GM18861 (cell line): Measurements from ENCODE around the gene ARAP2.

Experiments used
- ATAC-seq: cut with Tn5 transposase; IDR thresholded peaks from one replicate; pipeline ENCODE4 v1.9.1; 2021; ENCODE audit not compliant: unreplicated experiment

ARAP2 gene

GRCh38 chr4:36267486-36268268, 23.4 kb upstream of the ARAP2 start:
- no peak for ATAC-seq

DNA sequence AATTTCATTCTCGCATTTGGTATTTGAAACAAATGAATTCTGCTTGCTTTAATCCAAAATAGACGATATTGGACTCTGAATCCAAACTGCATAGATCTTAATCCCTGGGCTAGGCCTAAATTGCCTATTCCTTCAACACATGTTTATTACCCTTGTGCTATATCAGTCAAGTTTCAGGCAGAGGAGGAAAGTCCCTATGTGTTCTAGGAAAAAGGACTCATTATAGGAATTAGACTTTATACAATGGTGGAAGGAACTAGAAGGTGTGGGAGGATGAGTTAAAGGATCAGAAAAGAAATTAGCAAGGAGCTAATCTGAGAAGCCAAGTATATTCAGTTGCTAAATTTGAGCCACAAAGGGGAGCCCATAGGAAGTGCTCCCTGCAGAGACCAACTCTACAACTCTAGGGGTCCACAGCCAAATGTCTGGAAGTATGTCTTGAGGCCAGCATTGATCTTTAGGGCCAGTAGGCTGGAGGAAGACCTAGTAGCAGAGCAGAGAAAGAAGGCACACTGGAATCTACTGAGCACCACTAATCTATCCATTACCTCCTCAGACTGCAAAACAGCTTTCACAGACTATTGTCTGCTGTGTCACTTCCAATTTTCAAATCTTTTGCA, 20.0 kb upstream of the ARAP2 start:
- ATAC-seq = no peak

DNA sequence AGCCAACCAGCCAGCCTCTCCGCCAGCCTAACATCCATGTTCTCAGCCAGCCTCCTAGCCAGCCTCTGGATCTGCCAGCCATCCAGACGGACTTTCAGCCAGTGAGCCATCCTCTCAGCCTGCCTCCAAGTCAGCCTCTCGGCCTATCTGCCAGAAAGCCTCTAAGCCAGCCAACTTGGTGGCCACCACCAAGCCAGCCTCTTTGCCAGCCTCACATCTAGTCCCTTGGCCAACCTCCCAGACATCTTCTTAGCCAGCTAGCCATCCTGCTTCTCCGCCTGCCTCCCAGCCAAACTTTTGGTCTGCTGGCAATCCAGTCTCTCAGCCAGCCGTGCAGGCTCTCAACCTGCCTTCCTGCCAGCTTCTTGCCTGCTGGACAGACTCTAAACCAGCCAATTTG, 16.4 kb upstream of the ARAP2 start:
- ATAC-seq = no peak

DNA sequence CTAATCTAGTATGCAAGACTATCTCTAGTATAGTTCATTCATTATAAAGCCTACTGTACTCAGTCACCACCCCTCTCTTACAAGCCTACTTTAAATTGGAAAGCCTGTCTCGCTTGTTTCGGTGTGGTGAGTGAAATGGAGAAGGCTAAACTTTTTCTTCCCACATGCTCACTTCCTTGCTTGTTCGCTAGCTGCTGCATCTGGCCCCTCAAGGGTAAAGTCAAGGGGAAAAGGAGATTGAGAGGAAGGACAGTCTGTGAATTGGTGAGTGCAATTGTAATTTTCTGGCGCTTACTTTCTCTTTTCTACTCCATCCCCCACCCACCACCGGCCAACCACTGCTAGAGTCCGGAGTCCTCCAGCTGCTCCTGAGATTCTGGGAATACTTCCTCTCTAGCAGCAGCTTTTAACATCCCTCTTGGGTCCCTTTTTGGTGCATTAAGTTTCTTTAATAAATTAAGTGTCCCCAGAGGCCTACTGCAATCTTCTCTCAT, 12.1 kb upstream of the ARAP2 start:
- ATAC-seq = peak; percentile 30

GRCh38 chr4:36255577-36255976, 11.3 kb upstream of the ARAP2 start:
- peak; percentile 86 for ATAC-seq

GRCh38 chr4:36254371-36254770, 10.1 kb upstream of the ARAP2 start:
- ATAC-seq = no peak

DNA sequence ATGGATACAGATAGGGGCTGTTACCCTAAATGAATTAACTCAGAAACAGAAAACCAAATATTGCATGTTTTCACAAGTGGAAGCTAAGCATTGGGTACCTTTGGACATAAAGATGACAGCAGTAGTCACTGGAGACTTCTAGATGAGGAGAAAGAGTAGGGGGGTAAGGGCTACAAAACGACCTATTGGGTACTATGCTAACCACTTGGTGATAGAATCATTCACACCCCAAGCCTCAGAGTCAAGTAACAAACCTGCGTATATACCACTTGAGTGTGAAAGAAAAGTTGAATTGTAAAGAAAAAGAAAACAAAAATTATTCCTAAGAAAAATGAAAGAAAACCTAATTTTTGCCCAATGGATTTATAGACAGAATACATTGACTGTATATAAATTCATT, 7.7 kb upstream of the ARAP2 start:
- no peak for ATAC-seq

- ATAC-seq = no peak
Observed at GRCh38 chr4:36249610-36250009, 5.3 kb upstream of the ARAP2 start.

DNA sequence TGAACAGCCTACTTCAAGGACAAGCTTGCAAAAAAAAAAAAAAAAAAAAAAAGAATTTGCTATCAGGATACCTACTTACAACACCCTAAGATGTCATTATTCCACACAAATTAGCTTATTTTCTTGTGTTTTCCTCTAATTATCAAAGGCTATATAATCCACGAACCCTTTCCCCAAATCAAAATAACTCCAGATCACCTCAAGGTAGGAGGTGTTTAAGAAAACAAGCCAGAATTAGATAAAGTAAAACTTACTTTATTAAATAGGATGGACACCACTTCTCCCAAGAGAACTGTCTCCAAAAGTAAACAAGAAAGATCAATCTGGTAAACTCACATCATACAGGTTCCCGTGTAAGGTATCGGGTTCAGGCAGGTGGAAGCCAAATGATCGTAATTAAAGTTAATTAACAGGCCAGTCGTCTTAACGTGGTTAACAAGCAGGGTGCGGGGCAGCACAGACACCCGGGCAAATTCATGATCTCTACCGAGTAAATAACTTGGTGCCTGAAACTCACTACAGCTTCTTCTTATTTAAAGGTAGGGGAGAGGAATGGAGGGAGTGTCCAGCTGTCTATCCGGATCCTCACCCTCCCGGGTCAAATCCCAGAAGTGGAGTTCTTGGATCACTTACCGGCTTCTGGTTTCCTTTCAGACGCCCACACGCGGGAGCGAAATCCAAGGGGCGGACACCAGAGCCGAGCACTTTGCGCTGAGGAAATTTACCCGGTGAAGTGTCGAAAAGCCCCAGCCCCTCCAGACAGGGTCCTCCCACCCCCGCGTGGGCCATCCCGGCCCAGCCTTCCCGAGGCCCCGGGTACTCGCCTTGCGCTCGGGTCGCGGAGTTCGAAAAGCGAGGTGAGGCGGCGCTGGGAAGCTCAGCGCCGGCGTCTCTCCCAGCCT, 708 bp downstream of the ARAP2 start:
- peak; percentile 12 for ATAC-seq

DNA sequence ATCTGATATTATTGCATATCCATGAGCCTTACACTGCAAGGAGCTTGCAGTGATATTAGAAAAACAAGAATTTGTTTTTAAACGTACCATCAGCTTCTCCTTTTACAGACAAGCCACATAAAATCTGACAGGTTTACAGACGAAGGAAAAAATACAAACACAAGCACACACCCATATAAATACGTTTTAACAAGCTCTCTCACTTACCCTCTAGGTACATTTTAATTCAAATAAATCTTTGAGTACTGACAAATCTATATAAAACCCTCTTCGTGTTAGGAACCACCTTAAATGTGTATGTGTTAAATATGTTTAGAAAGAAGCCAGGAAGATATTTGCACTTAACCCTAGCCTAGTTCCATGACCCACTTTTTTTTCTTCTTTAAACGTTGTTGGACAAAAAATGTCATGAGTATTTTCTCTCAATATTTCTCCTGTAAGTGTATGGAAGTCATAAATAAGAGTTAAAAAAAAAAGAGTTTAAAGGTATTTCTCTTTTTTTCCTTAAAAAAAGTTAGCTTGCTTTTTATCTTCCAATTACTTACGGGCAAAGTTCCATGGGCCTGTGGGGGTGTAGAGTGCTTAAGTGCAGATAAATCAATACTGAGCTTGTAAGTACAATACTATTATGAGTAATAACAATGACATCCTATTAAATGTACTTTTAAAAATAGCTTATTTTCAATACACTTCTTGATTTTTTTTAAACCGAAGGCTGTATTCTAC, 1.5 kb downstream of the ARAP2 start:
- ATAC-seq = no peak

GRCh38 chr4:36241771-36242170, 2.5 kb downstream of the ARAP2 start:
- ATAC-seq = peak; percentile 65

GRCh38 chr4:36237366-36238313, 6.7 kb downstream of the ARAP2 start:
- ATAC-seq = no peak

DNA sequence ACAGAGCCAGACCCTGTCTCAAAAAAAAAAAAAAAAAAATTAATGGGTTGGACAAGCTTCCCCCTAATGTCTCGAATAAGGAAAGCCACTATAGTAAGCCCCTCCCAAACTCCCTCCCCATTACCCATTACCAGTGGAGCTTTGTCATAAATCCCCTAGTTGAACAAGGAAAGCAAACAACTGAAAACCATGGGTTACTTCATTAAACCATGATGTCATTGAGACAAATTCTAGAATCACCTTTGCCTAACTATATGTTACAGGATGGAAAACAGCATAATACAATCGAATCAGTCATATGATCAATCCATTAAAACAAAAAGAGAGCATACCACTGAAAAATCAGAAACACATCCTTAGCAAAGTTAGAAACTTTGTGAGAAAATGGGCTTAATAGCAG, 8.2 kb downstream of the ARAP2 start:
- no peak for ATAC-seq

- ATAC-seq = no peak
Observed at GRCh38 chr4:36235306-36235705, 9.0 kb downstream of the ARAP2 start.

DNA sequence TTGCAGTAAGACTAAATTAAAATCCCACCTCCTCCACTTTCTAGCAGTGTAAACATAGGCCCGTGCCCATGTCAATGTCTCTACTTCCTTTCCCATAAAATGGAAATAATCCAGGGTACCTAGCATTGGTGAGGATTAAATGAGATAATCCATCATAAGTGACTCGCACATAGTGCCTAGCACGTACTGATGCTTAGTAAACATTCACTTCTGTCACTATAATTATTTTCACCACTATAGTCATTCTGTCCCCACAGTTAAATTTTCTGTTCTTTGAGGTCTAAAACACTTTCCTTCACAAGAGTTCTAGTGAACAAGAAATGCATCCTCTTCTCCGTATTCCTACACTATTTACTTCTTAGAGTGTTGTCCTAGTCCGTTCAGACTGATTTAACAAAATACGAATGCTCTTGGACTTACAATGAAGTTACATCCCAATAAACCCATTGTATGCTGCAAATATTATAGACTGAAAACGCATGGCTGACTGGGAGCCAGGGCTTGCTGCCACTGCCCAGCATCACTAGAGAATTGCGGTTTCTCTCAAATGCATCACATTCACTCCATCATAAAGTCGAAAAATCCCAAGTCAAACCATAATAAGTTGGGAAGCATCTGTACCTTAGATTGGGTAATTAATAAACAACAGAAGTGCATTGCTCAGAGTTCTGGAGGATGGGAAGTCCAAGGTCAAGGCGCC, 10.6 kb downstream of the ARAP2 start:
- no peak for ATAC-seq

- no peak for ATAC-seq
Observed at GRCh38 chr4:36230534-36230933, 13.8 kb downstream of the ARAP2 start.

- ATAC-seq = no peak
Observed at GRCh38 chr4:36227913-36228312, 16.4 kb downstream of the ARAP2 start.

GRCh38 chr4:36226430-36227227, 17.7 kb downstream of the ARAP2 start:
- ATAC-seq = no peak
